ENCODE measurements around the gene OPTN. TPM values are rescaled to one million over a fixed set of nuclear protein-coding genes. Genes with fewer than 3 reads are reported as not detected.

OPTN gene
- polyA plus RNA-seq, 1 donor from 2014 or later: 38.2 TPM

- Histone ChIP-seq H3K27me3 (ENCODE audit: insufficient read depth, low read depth, low read length) (no peaks in the 10 kb centered on the region), H3K4me3 (ENCODE audit: low read length) (peak overlapping the region; percentile 86), H3K9me3 (ENCODE audit: low read length) (no peaks in the 10 kb centered on the region), H3K9ac (ENCODE audit: low read length) (peak overlapping the region; percentile 93), H3K9me2 (ENCODE audit: insufficient read depth, low read length) (no peaks in the 10 kb centered on the region), H4K20me1 (ENCODE audit: insufficient read depth) (no peaks in the 10 kb centered on the region), H3K4me2 (ENCODE audit: low read length) (peak overlapping the region; percentile 87), H3K79me2 (replicated peaks; ENCODE audit: insufficient read depth, low read length) (peaks cover 2% of the 10 kb centered on the region), H3F3A (ENCODE audit: insufficient read depth, low read length, poor library complexity, severe bottlenecking) (no peaks in the 10 kb centered on the region), H2AFZ (ENCODE audit: low read depth, low read length) (peak overlapping the region; percentile 75), H3K27ac (ENCODE audit: low read length) (peak overlapping the region; percentile 55), H3K36me3 (ENCODE audit: insufficient read depth, low read length) (no peaks in the 10 kb centered on the region)
- TF ChIP-seq MXI1 (conservative IDR thresholded peaks at IDR 0.05; ENCODE audit: poor library complexity, severe bottlenecking) (no peak), EP300 (conservative IDR thresholded peaks at IDR 0.05; ENCODE audit: poor library complexity, severe bottlenecking) (no peak), REST (IDR thresholded peaks at IDR 0.05; ENCODE audit: borderline replicate concordance) (peak; percentile 10), TAF1 (IDR thresholded peaks at IDR 0.05; ENCODE audit: low read depth) (no peak)
These were observed 659 bp downstream of the OPTN start for GRCh38 chr10:13100349-13101294.

GRCh38 chr10:13102002-13102794 lies 2.2 kb downstream of the OPTN start:
- Histone ChIP-seq H4K20me1 (ENCODE audit: insufficient read depth) (no peaks in the 10 kb centered on the region), H3K9me3 (ENCODE audit: low read length) (no peaks in the 10 kb centered on the region), H3K4me2 (ENCODE audit: low read length) (no peak overlapping the region), H3K4me3 (ENCODE audit: low read length) (peak overlapping the region; percentile 21), H3K27me3 (ENCODE audit: insufficient read depth, low read depth, low read length) (no peaks in the 10 kb centered on the region), H3K27ac (ENCODE audit: low read length) (no peak overlapping the region), H3K9ac (ENCODE audit: low read length) (no peak overlapping the region), H3K9me2 (ENCODE audit: insufficient read depth, low read length) (no peaks in the 10 kb centered on the region), H3K79me2 (replicated peaks; ENCODE audit: insufficient read depth, low read length) (peaks cover 2% of the 10 kb centered on the region), H3K36me3 (ENCODE audit: insufficient read depth, low read length) (no peaks in the 10 kb centered on the region), H3F3A (ENCODE audit: insufficient read depth, low read length, poor library complexity, severe bottlenecking) (no peaks in the 10 kb centered on the region), H2AFZ (ENCODE audit: low read depth, low read length) (no peak overlapping the region)
- TF ChIP-seq POLR2AphosphoS5 (IDR thresholded peaks at IDR 0.05): no peak
- no peak for TF ChIP-seq MXI1 (conservative IDR thresholded peaks at IDR 0.05; ENCODE audit: poor library complexity, severe bottlenecking)
- TF ChIP-seq CTCF (IDR thresholded peaks at IDR 0.05; ENCODE audit: poor library complexity, severe bottlenecking): no peak
- TF ChIP-seq EP300 (conservative IDR thresholded peaks at IDR 0.05; ENCODE audit: poor library complexity, severe bottlenecking): no peak
- TF ChIP-seq TAF1 (IDR thresholded peaks at IDR 0.05; ENCODE audit: low read depth): no peak
- no peak for TF ChIP-seq SMC3 (conservative IDR thresholded peaks at IDR 0.05; ENCODE audit: poor library complexity)
